GM23248 (cell line): ENCODE results near the gene MTHFSD.

Source experiments
- EZH2 ChIP-seq: fragments of 200-600 bp; sonication (generic); IDR thresholded peaks from 2 replicates; pipeline ENCODE4 v1.6.1; 2018; ENCODE audit warnings: antibody characterized with exemption, mild to moderate bottlenecking; ENCODE audit not compliant: insufficient read depth, poor library complexity, severe bottlenecking
- EZH2phosphoT487 ChIP-seq: fragments of 200-600 bp; sonication (generic); IDR thresholded peaks from 2 replicates; pipeline ENCODE4 v1.6.1; 2018; ENCODE audit warnings: antibody characterized with exemption, moderate library complexity, mild to moderate bottlenecking, low read depth; ENCODE audit not compliant: insufficient read depth

- no peak for TF ChIP-seq EZH2phosphoT487
- no peak for TF ChIP-seq EZH2
Observed at GRCh38 chr16:86566601-86566965, 11.5 kb upstream of the MTHFSD start, which contains the start of gene FOXC2.
